HG03175 (cell line): Measurements from ENCODE around the gene HAPLN2.
"Not testable (repeated sequence)": the region's sequence is repeated elsewhere in the genome, so short reads cannot be mapped to it uniquely, and the experiment has no call there.

Experiments used
- ATAC-seq: cut with Tn5 transposase; IDR thresholded peaks from one replicate; pipeline ENCODE4 v1.9.1; 2021; ENCODE audit warnings: mild to moderate bottlenecking, moderate library complexity; ENCODE audit not compliant: unreplicated experiment

HAPLN2 gene

GRCh38 chr1:156591432-156592157, 27.6 kb upstream of the HAPLN2 start, which contains the start of gene NAXE:
NAXE (plus strand) TSS chr1:156591776; CDS start chr1:156591805, 29 bp downstream.
- ATAC-seq: peak; percentile 77

DNA sequence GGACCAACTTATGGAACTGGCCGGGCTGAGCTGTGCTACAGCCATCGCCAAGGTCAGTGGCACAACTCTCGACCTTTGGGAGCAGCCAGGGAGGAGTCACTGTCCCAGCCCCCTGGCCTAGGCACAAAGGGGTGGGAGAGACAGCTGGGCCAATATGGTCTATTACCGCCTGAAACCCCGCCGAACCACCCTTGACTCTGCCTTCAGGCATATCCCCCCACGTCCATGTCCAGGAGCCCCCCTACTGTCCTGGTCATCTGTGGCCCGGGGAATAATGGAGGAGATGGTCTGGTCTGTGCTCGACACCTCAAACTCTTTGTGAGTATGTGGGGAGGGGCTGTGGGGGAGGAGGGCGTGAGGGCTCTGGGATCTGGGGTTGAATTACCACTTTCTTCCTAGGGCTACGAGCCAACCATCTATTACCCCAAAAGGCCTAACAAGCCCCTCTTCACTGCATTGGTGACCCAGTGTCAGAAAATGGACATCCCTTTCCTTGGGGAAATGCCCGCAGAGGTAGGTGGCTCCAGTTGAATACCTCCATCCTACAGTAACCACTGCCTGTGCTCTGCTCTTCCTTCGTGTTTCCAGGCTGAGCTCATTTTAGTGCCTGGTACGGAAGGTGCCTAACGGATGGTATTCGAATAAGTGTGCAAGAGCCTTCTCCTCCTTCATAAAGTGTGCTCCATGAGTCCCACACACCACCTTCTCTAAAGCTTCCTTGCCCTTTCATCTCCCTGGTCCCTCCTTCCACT, 26.9 kb upstream of the HAPLN2 start:
- ATAC-seq: no peak

DNA sequence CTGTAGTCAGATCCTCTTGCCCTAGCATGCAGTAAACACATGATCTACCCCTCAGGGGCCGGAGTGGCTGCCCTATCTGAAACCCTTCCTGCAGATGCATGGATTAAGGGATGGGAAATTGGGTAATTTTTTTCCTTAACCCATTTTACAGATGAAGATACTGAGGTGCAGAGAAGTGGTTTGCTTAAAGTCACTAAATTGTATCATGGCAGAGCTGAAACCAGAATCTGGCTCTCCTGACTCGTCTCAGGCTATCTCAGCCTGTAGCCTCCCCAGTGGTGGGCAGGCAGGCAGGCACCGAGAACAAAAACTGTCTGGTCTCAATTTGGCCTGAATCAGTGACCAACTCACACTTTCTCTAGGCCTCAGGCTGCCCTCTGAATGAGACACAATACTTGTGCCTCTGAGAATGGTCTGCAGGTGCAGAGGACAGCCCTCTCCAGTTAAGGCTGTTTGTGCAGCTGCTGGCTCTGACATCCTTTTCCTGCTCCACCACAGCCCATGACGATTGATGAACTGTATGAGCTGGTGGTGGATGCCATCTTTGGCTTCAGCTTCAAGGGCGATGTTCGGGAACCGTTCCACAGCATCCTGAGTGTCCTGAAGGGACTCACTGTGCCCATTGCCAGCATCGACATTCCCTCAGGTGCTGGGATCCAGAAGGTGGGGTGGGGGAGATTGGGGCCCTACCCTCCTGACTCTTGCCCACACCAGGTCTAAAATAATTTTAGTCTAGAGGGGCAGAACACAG, 26.1 kb upstream of the HAPLN2 start:
- no peak for ATAC-seq

- no peak for ATAC-seq
Observed at GRCh38 chr1:156593661-156593989, 25.6 kb upstream of the HAPLN2 start.

GRCh38 chr1:156594190-156594589, 25.0 kb upstream of the HAPLN2 start:
- no peak for ATAC-seq

GRCh38 chr1:156595016-156595415, 24.2 kb upstream of the HAPLN2 start:
- ATAC-seq: no peak

GRCh38 chr1:156596426-156596825, 22.8 kb upstream of the HAPLN2 start:
- ATAC-seq: no peak

DNA sequence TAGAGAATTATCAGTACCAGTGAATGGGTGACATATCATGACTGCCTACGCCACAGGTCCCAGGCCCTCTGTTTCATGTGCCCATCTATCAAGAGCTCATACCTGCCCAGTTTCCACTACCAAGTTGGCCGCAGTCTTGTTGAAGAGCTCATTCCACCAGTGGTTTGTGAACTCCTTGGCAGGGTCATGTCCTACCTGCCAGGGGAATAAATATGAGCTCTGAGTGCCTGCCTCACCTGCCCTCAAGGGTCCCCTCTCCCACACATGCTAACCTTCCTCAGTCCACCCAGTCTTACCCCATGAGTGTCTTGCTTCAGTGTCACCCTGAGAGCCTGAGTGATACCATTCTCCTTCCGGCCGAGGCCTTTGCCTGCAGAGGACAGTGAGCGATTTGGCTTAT, 21.1 kb upstream of the HAPLN2 start:
- ATAC-seq: no peak

DNA sequence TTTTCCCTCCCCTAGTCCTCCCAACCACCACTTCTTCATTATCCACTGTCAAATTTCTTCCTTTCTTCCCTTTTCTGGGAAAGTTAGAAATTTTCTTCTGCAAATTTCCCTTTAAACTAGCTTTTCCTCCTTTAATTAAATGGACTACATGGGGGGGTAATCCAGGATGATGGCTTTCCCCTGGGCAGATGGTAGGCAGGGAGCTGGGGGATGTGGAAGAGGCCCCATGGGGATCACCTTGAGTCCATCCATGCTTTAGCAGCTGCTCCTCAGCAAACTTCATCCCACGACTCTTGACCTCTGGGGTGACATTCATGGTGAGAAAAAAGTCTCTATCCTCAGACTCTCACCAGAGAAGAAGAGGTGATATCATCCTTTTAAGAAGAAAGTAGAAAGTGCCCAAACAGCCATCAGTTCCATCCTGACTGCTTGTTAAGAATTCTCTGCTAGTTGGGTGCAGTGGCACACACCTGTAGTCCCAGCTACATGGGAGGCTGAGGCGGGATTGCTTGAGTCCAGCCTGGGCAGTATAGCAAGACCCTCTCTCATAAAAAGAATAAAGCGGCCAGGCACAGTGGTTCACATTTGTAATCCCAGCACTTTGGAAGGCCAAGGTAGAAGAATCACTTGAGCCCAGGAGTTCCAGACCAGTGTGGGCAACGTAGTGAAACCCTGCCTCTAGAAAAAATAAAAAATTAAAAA, 20.3 kb upstream of the HAPLN2 start:
- ATAC-seq: no peak

- no peak for ATAC-seq
Observed at GRCh38 chr1:156599811-156600210, 19.4 kb upstream of the HAPLN2 start.

GRCh38 chr1:156600733-156601121, 18.5 kb upstream of the HAPLN2 start:
- no peak for ATAC-seq

- ATAC-seq: peak; percentile 66
Observed at GRCh38 chr1:156601122-156601830, 17.9 kb upstream of the HAPLN2 start, which contains the start of gene GPATCH4. GPATCH4 (minus strand) TSS chr1:156601479.

DNA sequence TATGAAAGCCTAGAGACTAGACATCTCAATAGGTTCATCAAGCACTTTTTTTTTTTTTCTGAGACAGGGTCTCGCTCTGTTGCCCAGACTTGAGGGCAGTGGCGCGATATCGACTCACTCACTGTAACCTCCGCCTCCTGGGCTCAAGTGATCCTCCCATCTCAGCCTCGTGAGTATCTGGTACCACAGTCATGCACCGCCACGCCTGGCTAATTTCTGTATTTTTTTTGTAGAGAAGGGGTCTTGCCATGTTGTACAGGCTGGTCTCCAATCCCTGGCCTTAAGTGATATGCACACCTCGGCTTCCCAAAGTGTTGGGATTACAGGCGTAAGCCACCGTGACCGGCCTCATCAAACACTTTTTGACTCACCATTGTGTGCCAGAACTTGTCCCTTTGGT, 17.3 kb upstream of the HAPLN2 start:
- peak; percentile 26 for ATAC-seq

GRCh38 chr1:156602557-156602993, 16.6 kb upstream of the HAPLN2 start:
- no peak for ATAC-seq

DNA sequence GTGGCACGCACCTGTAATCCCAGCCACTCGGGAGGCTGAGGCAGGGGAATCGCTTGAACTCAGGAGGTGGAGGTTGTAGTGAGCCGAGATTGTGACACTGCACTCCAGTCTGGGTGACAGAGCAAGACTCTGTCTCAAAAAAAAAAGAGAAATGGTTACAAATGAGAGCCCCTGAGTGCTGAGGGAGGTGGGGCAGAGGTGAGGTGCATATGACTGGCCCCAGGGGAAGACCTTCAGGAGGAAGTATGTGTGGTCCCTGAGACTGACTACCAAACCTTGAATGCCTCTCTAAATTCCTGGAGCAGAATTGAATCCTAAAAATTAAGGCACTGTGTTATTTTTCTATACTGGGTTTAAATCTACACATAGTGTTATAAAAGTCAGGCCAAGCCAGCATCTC, 11.9 kb upstream of the HAPLN2 start:
- not testable (repeated sequence) for ATAC-seq

DNA sequence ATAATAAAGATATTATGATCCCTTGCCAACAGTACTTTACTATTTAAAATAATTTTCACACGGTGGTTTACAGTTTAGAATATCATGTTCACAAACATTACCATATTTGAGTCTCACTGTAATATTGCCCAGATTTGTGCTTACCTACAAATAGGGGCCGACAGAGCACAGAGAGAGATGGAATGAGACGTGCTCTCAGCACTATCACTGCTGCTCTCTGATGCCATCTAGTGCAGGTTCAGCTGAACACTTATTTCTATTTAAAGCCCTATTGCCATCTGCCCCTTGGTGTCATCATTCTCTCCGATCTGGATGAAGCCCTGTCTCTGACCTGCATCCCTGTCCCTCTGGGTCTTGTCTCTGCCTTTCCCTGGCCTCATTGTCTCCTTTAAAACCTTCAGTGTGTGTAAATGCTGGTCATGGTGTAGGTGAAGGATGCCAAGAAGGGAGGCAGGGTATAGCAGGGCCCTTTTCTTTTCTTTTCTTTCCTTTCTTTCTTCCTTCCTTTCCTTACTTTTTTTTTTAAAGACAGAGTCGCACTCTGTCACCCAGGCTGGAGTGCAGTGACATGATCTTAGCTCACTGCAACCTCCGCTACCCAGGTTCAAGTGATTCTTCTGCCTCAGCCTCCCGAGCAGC, 11.1 kb upstream of the HAPLN2 start:
- ATAC-seq: peak; percentile 74

DNA sequence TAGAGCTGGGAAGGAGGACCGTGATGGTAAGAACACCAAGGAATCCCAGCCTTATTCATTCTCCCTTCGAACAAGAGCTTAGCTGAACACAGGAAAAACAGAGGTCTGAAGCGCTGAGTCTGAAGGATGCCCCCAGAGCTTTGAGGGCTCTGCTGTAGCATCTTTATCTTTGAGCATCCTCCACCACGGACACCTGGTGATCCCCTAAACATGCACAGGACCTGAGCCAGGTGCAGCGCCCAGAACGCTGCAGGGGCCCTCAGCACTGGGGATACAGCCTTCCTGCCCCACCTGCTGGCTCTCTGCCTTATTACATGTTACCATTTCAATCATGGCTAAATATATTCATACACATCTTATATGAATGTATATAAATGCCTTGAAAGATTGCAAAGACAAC, 10.2 kb upstream of the HAPLN2 start:
- ATAC-seq: no peak

- not testable (repeated sequence) for ATAC-seq
Observed at GRCh38 chr1:156610072-156610471, 9.1 kb upstream of the HAPLN2 start.

- ATAC-seq: no peak
Observed at GRCh38 chr1:156612666-156613065, 6.5 kb upstream of the HAPLN2 start.

DNA sequence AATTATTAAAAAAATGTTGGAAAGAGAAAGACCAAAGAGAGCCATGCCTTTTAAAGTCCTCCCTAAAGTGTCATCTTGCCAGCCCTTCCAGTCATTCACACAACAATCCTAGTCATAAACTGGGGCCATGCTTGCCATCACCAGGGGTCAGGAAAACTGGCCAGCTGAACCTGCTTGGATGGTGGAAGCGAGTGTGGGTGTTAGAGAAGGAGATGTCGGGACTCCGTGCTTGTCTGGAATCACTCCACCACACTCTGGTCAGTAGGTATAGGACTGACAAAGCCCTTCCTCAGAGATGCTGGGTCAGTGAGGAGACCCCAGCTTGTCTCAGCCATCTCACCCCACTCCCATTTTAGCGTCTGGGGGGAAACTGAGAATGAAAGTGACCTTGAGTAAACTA, 3.3 kb upstream of the HAPLN2 start:
- no peak for ATAC-seq
